ENCODE results near the gene SGCE. TPM values are rescaled to one million over a fixed set of nuclear protein-coding genes. Genes with fewer than 3 reads are reported as not detected.

SGCE gene
- total RNA-seq, 1 experiment from 2014 or later, result 30.4 TPM

DNA sequence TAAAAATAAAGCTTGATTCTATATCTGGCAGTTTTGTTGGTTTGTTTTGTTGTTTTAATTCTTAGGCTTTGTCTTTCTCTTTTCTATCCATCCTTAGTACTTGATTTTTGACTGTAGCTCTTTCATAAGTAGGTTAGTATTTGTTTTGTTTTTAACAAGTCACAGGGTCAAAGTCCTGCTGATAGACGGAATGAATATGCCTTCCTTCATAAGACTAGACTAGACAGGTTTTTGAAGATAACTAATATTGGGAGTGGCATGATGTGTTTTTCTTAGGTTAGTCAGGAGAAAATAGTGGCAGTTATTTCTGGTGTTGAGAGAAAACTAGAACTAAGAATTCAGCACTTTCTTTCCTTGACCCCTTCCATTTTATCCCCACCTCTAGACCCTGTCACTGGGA, 96.0 kb downstream of the SGCE start:
- no peaks in the 10 kb centered on the region for H3K9me3 ChIP-seq (ENCODE audit: low read length)
- no peak for TF ChIP-seq EZH2phosphoT487 (IDR thresholded peaks at IDR 0.05; ENCODE audit: borderline replicate concordance, low read length)
- no peaks in the 10 kb centered on the region for H3K27me3 ChIP-seq (ENCODE audit: low read length)
- H3K36me3 ChIP-seq (ENCODE audit: low read depth, low read length), result no peaks in the 10 kb centered on the region
- ATAC-seq, result no peak
- H3K9ac ChIP-seq (ENCODE audit: low read length), result no peak overlapping the region
- no peak overlapping the region for H3K4me2 ChIP-seq (ENCODE audit: low read length)
- intact Hi-C loops (cut with micrococcal nuclease), result no loop called here
- H3K9me2 ChIP-seq (replicated peaks; ENCODE audit: low read length), result no peaks in the 10 kb centered on the region
- H3K79me2 ChIP-seq (ENCODE audit: low read length), result no peaks in the 10 kb centered on the region
- POLR2A ChIA-PET (ENCODE audit: unreplicated experiment), result no interaction called here
- H3K4me3 ChIP-seq (ENCODE audit: low read length), result no peak overlapping the region
- no TSS peak for BruUV-seq (replicated peaks)
- no peak overlapping the region for H3K27ac ChIP-seq (ENCODE audit: low read length)
- no peaks in the 10 kb centered on the region for H4K20me1 ChIP-seq (ENCODE audit: low read length)
- H2AFZ ChIP-seq (ENCODE audit: low read length), result no peak overlapping the region
- 0 out of 2 replicates have a peak, but pooled peaks cover 8% of the 10 kb centered on the region for H3K4me1 ChIP-seq (ENCODE audit: insufficient read depth, low read length)
- no peaks in the 10 kb centered on the region for H3F3A ChIP-seq (ENCODE audit: low read length, unreplicated experiment)
- CTCF ChIA-PET, result no interaction called here
- DNase-seq, result no peak

GRCh38 chr7:94557215-94557614, 98.7 kb downstream of the SGCE start:
- intact Hi-C loops (cut with micrococcal nuclease), result no loop called here
- H3K9me3 ChIP-seq (ENCODE audit: low read length), result no peaks in the 10 kb centered on the region
- DNase-seq (no peak), ATAC-seq (no peak)
- H3K27me3 ChIP-seq (ENCODE audit: low read length), result no peaks in the 10 kb centered on the region
- no peaks in the 10 kb centered on the region for H3K36me3 ChIP-seq (ENCODE audit: low read depth, low read length)
- POLR2A ChIA-PET (ENCODE audit: unreplicated experiment), result no interaction called here
- H3K9ac ChIP-seq (ENCODE audit: low read length), result no peak overlapping the region
- H3K4me1 ChIP-seq (ENCODE audit: insufficient read depth, low read length), result 0 out of 2 replicates have a peak, but pooled peaks cover 8% of the 10 kb centered on the region
- no peak overlapping the region for H3K4me2 ChIP-seq (ENCODE audit: low read length)
- H2AFZ ChIP-seq (ENCODE audit: low read length), result no peak overlapping the region
- CTCF ChIA-PET, result no interaction called here
- no peak overlapping the region for H3K27ac ChIP-seq (ENCODE audit: low read length)
- no TSS peak for BruUV-seq (replicated peaks)
- no peaks in the 10 kb centered on the region for H3K79me2 ChIP-seq (ENCODE audit: low read length)
- TF ChIP-seq EZH2 (IDR thresholded peaks at IDR 0.05; ENCODE audit: low read length, unreplicated experiment), result no peak
- TF ChIP-seq EZH2phosphoT487 (IDR thresholded peaks at IDR 0.05; ENCODE audit: borderline replicate concordance, low read length), result no peak
- TF ChIP-seq, protein P1, sequence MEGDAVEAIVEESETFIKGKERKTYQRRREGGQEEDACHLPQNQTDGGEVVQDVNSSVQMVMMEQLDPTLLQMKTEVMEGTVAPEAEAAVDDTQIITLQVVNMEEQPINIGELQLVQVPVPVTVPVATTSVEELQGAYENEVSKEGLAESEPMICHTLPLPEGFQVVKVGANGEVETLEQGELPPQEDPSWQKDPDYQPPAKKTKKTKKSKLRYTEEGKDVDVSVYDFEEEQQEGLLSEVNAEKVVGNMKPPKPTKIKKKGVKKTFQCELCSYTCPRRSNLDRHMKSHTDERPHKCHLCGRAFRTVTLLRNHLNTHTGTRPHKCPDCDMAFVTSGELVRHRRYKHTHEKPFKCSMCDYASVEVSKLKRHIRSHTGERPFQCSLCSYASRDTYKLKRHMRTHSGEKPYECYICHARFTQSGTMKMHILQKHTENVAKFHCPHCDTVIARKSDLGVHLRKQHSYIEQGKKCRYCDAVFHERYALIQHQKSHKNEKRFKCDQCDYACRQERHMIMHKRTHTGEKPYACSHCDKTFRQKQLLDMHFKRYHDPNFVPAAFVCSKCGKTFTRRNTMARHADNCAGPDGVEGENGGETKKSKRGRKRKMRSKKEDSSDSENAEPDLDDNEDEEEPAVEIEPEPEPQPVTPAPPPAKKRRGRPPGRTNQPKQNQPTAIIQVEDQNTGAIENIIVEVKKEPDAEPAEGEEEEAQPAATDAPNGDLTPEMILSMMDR (conservative IDR thresholded peaks at IDR 0.05; ENCODE audit: low read depth, low read length), result no peak
- no peaks in the 10 kb centered on the region for H4K20me1 ChIP-seq (ENCODE audit: low read length)
- H3K4me3 ChIP-seq (ENCODE audit: low read length), result no peak overlapping the region
- no peaks in the 10 kb centered on the region for H3F3A ChIP-seq (ENCODE audit: low read length, unreplicated experiment)
- no peaks in the 10 kb centered on the region for H3K9me2 ChIP-seq (replicated peaks; ENCODE audit: low read length)

GRCh38 chr7:94556028-94556427, 99.9 kb downstream of the SGCE start:
- CTCF ChIA-PET, result no interaction called here
- no peak for TF ChIP-seq EZH2 (IDR thresholded peaks at IDR 0.05; ENCODE audit: low read length, unreplicated experiment)
- TF ChIP-seq, protein P1 (conservative IDR thresholded peaks at IDR 0.05; ENCODE audit: low read depth, low read length), result no peak
- no peak for TF ChIP-seq EZH2phosphoT487 (IDR thresholded peaks at IDR 0.05; ENCODE audit: borderline replicate concordance, low read length)
- no peaks in the 10 kb centered on the region for H3K4me1 ChIP-seq (ENCODE audit: insufficient read depth, low read length)

More at GRCh38 chr7:94556028-94556427, 99.9 kb downstream of the SGCE start:
- no peaks in the 10 kb centered on the region for H3K9me3 ChIP-seq (ENCODE audit: low read length)
- H3K9ac ChIP-seq (ENCODE audit: low read length), result no peak overlapping the region
- POLR2A ChIA-PET (ENCODE audit: unreplicated experiment), result no interaction called here
- no peaks in the 10 kb centered on the region for H4K20me1 ChIP-seq (ENCODE audit: low read length)
- ATAC-seq (no peak), DNase-seq (no peak)
- H3K4me3 ChIP-seq (ENCODE audit: low read length), result no peak overlapping the region
- H3K4me2 ChIP-seq (ENCODE audit: low read length), result no peak overlapping the region
- H2AFZ ChIP-seq (ENCODE audit: low read length), result no peak overlapping the region
- no peaks in the 10 kb centered on the region for H3K36me3 ChIP-seq (ENCODE audit: low read depth, low read length)
- no peaks in the 10 kb centered on the region for H3K27me3 ChIP-seq (ENCODE audit: low read length)
- no peaks in the 10 kb centered on the region for H3K9me2 ChIP-seq (replicated peaks; ENCODE audit: low read length)
- no peak overlapping the region for H3K27ac ChIP-seq (ENCODE audit: low read length)
- intact Hi-C loops (cut with micrococcal nuclease), result no loop called here
- no peaks in the 10 kb centered on the region for H3K79me2 ChIP-seq (ENCODE audit: low read length)
- no TSS peak for BruUV-seq (replicated peaks)
- H3F3A ChIP-seq (ENCODE audit: low read length, unreplicated experiment), result no peaks in the 10 kb centered on the region
